ENCODE data around the gene BID. TPM values are rescaled to one million over a fixed set of nuclear protein-coding genes. Genes with fewer than 3 reads are reported as not detected.

The BID gene
- total RNA-seq, 1 donor from 2014 or later: 24.6 TPM

GRCh38 chr22:17717708-17718107 lies 56.6 kb downstream of the BID start:
- TF ChIP-seq, protein P1, sequence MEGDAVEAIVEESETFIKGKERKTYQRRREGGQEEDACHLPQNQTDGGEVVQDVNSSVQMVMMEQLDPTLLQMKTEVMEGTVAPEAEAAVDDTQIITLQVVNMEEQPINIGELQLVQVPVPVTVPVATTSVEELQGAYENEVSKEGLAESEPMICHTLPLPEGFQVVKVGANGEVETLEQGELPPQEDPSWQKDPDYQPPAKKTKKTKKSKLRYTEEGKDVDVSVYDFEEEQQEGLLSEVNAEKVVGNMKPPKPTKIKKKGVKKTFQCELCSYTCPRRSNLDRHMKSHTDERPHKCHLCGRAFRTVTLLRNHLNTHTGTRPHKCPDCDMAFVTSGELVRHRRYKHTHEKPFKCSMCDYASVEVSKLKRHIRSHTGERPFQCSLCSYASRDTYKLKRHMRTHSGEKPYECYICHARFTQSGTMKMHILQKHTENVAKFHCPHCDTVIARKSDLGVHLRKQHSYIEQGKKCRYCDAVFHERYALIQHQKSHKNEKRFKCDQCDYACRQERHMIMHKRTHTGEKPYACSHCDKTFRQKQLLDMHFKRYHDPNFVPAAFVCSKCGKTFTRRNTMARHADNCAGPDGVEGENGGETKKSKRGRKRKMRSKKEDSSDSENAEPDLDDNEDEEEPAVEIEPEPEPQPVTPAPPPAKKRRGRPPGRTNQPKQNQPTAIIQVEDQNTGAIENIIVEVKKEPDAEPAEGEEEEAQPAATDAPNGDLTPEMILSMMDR (IDR thresholded peaks at IDR 0.05; ENCODE audit: unreplicated experiment): no peak
- Mint-ChIP-seq H3K27ac (no peak overlapping the region), H3K36me3 (ENCODE audit: insufficient read depth) (no peaks in the 10 kb centered on the region), H3K9me3 (ENCODE audit: low read depth) (no peaks in the 10 kb centered on the region), H3K4me3 (ENCODE audit: low read depth) (no peak overlapping the region), H3K4me1 (ENCODE audit: low read depth) (no peaks in the 10 kb centered on the region), H3K27me3 (no peaks in the 10 kb centered on the region)
- no peak for DNase-seq (ENCODE audit: low spot score, unreplicated experiment)

DNA sequence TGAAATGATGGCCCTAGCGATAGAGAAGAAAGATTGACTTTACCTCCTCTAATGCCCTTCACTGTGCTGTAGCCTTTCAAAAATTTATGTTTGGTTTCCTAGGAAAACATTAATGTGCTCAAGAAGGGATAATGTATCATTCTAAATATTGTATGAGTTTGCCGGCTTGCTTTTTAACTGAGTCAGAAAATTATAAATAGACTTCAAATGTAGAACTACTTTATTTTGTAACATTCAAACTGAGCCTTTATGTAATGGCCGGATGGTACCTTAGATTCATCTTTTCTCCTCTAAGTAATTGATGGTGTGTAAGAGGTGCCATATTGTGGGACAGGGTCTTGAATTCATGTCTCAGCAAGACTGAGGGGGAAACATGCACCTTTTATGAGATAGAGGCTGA lies 57.7 kb downstream of the BID start:
- Mint-ChIP-seq H3K27ac (no peak overlapping the region), H3K9me3 (ENCODE audit: low read depth) (no peaks in the 10 kb centered on the region), H3K4me1 (ENCODE audit: low read depth) (no peaks in the 10 kb centered on the region), H3K36me3 (ENCODE audit: insufficient read depth) (no peaks in the 10 kb centered on the region), H3K4me3 (ENCODE audit: low read depth) (no peak overlapping the region), H3K27me3 (no peaks in the 10 kb centered on the region)
- DNase-seq (ENCODE audit: low spot score, unreplicated experiment): no peak
- TF ChIP-seq, protein P1 (IDR thresholded peaks at IDR 0.05; ENCODE audit: unreplicated experiment): no peak

GRCh38 chr22:17712441-17712840 lies 61.8 kb downstream of the BID start:
- no peak overlapping the region for H3K27ac Mint-ChIP-seq
- DNase-seq (ENCODE audit: low spot score, unreplicated experiment): no peak
- peaks cover 2% of the 10 kb centered on the region for H3K36me3 Mint-ChIP-seq (ENCODE audit: insufficient read depth)
- no peaks in the 10 kb centered on the region for H3K27me3 Mint-ChIP-seq
- no peak overlapping the region for H3K4me3 Mint-ChIP-seq (ENCODE audit: low read depth)
- H3K4me1 Mint-ChIP-seq (ENCODE audit: low read depth): no peaks in the 10 kb centered on the region
- no peaks in the 10 kb centered on the region for H3K9me3 Mint-ChIP-seq (ENCODE audit: low read depth)
- TF ChIP-seq, protein P1 (IDR thresholded peaks at IDR 0.05; ENCODE audit: unreplicated experiment): no peak

DNA sequence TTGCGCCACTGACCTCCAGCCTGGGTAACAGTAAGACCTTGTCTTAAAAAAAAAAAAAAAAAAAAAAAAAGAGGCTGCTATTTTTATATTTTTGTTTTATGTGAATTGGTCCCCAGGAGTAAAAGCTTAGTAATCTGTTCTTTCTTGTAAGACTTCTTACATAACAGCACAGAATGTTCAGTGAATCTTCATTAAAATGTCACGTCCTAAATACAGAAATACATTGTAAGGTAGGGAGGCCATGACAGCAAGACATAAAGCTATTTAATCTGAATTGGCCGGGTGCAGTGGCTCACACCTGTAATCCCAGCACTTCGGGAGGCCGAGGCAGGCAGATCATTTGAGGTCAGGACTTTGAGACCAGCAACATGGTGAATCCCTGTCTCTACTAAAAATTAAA lies 64.2 kb downstream of the BID start:
- TF ChIP-seq, protein P1 (IDR thresholded peaks at IDR 0.05; ENCODE audit: unreplicated experiment): no peak
- Mint-ChIP-seq H3K9me3 (ENCODE audit: low read depth) (no peaks in the 10 kb centered on the region), H3K4me3 (ENCODE audit: low read depth) (no peak overlapping the region), H3K4me1 (ENCODE audit: low read depth) (peaks cover 4% of the 10 kb centered on the region), H3K27me3 (no peaks in the 10 kb centered on the region), H3K36me3 (ENCODE audit: insufficient read depth) (peaks cover 8% of the 10 kb centered on the region), H3K27ac (no peak overlapping the region)
- no peak for DNase-seq (ENCODE audit: low spot score, unreplicated experiment)

- H3K9me3 Mint-ChIP-seq (ENCODE audit: low read depth): no peaks in the 10 kb centered on the region
- no peak overlapping the region for H3K4me3 Mint-ChIP-seq (ENCODE audit: low read depth)
- TF ChIP-seq, protein P1 (IDR thresholded peaks at IDR 0.05; ENCODE audit: unreplicated experiment): no peak
- no peak overlapping the region for H3K27ac Mint-ChIP-seq
- peaks cover 13% of the 10 kb centered on the region for H3K36me3 Mint-ChIP-seq (ENCODE audit: insufficient read depth)
- no peaks in the 10 kb centered on the region for H3K27me3 Mint-ChIP-seq
- H3K4me1 Mint-ChIP-seq (ENCODE audit: low read depth): peaks cover 4% of the 10 kb centered on the region
- no peak for DNase-seq (ENCODE audit: low spot score, unreplicated experiment)
Observed at GRCh38 chr22:17707526-17707925, 66.7 kb downstream of the BID start.
